Mammary epithelial cell (primary cell): ENCODE data around the gene PTH.

Experiments
- EZH2 ChIP-seq: IDR thresholded peaks from 2 replicates; pipeline ENCODE4 v1.6.1; 2012; ENCODE audit warnings: low read length, inconsistent platforms, borderline replicate concordance
- TF ChIP-seq, protein P1 (sequence below), 2 donors: IDR thresholded peaks in 1 of 2; conservative IDR thresholded peaks in 1 of 2; 2 replicates each; pipeline ENCODE4 v1.5.1; 2011 to 2012; ENCODE audit warnings: inconsistent platforms in 2 of 2, low read length in 2 of 2, mild to moderate bottlenecking in 2 of 2, control low read depth in 1 of 2, low read depth in 1 of 2; ENCODE audit not compliant: insufficient read depth in 1 of 2; ENCODE audit errors: extremely low read depth in 1 of 2

DNA sequence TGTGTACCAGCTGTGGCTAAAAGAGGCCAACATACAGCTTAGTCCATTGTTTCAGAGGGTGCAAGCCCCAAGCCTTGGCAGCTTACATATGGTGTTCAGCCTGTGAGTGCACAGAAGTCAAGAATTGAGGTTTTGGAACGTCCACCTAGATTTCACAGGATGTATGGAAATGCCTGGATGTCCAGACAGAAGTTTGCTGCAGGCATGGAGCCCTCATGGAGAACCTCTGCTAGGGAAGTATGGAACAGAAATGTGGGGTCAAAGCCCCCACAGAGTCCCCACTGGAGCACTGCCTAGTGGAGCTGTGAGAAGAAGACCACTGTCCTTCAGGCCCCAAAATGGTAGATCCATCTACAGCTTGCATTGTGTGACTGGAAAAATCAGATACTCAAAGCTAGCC is 42.2 kb upstream of the PTH start:
- TF ChIP-seq, protein P1, sequence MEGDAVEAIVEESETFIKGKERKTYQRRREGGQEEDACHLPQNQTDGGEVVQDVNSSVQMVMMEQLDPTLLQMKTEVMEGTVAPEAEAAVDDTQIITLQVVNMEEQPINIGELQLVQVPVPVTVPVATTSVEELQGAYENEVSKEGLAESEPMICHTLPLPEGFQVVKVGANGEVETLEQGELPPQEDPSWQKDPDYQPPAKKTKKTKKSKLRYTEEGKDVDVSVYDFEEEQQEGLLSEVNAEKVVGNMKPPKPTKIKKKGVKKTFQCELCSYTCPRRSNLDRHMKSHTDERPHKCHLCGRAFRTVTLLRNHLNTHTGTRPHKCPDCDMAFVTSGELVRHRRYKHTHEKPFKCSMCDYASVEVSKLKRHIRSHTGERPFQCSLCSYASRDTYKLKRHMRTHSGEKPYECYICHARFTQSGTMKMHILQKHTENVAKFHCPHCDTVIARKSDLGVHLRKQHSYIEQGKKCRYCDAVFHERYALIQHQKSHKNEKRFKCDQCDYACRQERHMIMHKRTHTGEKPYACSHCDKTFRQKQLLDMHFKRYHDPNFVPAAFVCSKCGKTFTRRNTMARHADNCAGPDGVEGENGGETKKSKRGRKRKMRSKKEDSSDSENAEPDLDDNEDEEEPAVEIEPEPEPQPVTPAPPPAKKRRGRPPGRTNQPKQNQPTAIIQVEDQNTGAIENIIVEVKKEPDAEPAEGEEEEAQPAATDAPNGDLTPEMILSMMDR (conservative IDR thresholded peaks at IDR 0.05 in 1 of 2, IDR thresholded peaks at IDR 0.05 in 1 of 2; ENCODE audit: extremely low read depth in 1 of 2, insufficient read depth in 1 of 2, low read depth in 1 of 2, low read length in 2 of 2), result no peak
- TF ChIP-seq EZH2, result no peak
